ENCODE data around the gene CXXC5. TPM values are rescaled to one million over a fixed set of nuclear protein-coding genes. Genes with fewer than 3 reads are reported as not detected.
A peak's percentile ranks its signal among the peaks of the same experiment; 100 is the strongest.

CXXC5 gene
- total RNA-seq, 2 donors from 2014 or later: 3.2 to 4.3 TPM

DNA sequence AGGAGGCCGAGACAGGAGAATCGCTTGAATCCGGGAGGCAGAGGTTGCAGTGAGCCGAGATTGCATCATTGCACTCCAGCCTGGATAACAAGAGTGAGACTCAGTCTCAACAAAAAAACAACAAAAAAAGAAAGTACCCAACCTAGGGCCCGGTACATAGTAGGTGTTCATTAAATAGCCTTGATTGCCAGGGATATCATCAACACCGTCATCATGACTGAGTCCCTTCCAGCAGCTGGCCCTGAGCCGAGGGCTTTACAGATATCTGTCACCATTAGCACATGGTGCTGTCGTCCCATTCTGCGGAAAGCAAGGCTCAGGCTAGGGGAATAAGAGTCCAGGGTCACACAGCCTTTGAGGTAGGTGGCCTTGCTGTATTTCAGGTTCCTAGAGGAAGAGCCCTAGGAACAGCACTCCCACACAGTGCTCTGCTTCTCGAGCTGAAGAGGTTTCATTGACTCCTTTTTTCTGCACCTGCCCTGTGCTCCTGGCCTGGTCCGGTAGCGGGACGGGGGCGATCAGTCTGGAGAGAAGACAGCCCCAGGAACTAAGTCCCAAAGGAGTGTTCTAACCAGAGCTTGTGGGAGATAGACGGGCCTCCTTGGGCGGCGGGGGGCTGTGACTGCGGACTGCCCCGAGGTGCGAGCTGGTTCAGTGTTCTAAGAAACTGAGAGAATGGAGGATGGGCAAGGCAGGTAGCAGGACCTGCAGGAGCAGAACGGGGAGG is 48.2 kb downstream of the CXXC5 start:
- DNase-seq (no peak), ATAC-seq (no peak)
- Mint-ChIP-seq H3K27ac (no peak overlapping the region), H3K27me3 (peaks cover 24% of the 10 kb centered on the region), H3K4me1 (peaks cover 12% of the 10 kb centered on the region), H3K36me3 (ENCODE audit: low read depth) (peaks cover 3% of the 10 kb centered on the region), H3K4me3 (peak overlapping the region; percentile 90)
- H3K9me3 ChIP-seq (ENCODE audit: control insufficient read depth, low read length, poor library complexity, severe bottlenecking): no peaks in the 10 kb centered on the region

GRCh38 chr5:139696894-139697658 is 48.9 kb downstream of the CXXC5 start:
- H3K4me1 Mint-ChIP-seq: peaks cover 14% of the 10 kb centered on the region
- no peak overlapping the region for H3K27ac Mint-ChIP-seq
- H3K27me3 Mint-ChIP-seq: peaks cover 25% of the 10 kb centered on the region
- no peaks in the 10 kb centered on the region for H3K9me3 ChIP-seq (ENCODE audit: control insufficient read depth, low read length, poor library complexity, severe bottlenecking)
- DNase-seq (no peak), ATAC-seq (peak; percentile 41)
- peak overlapping the region; percentile 90 for H3K4me3 Mint-ChIP-seq
- peaks cover 3% of the 10 kb centered on the region for H3K36me3 Mint-ChIP-seq (ENCODE audit: low read depth)

DNA sequence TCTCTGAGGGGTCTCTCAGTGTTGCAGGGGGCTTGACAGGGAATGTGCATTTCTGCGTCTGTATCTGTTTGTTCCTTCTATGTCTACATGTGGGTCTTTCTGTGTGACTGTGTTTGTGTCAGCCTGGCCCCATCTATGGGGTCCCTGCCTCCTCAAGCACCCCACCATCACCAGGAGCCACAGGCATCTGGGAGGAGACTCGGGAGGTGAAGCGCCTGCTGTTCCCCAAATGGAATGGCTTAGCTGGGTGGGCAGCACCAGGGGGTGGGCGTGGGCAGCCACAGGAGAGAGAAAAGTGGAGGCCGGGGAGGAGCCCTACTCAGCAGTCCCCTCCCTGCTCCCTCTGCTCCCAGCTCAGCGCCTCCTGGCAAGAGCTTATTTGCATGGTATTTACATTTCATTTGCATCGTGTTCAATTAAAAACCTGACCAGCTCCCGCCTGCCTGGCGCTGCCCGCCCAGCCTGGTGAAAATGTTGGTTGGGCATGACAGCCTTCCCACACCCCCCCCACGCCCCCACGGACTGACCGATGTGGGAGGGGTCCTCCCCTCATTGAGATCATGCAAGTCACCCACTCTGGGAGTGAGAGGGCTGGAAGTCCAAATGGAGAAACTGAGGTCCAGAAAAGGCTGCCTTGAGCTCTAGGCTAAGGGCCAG is 50.5 kb downstream of the CXXC5 start:
- Mint-ChIP-seq H3K27me3 (peaks cover 38% of the 10 kb centered on the region), H3K27ac (no peak overlapping the region), H3K36me3 (ENCODE audit: low read depth) (peaks cover 5% of the 10 kb centered on the region), H3K4me3 (peak overlapping the region; percentile 50), H3K4me1 (peaks cover 16% of the 10 kb centered on the region)
- no peaks in the 10 kb centered on the region for H3K9me3 ChIP-seq (ENCODE audit: control insufficient read depth, low read length, poor library complexity, severe bottlenecking)
- DNase-seq (no peak), ATAC-seq (no peak)

- ATAC-seq (no peak), DNase-seq (no peak)
- H3K9me3 ChIP-seq (ENCODE audit: control insufficient read depth, low read length, poor library complexity, severe bottlenecking): no peaks in the 10 kb centered on the region
- Mint-ChIP-seq H3K36me3 (ENCODE audit: low read depth) (peaks cover 5% of the 10 kb centered on the region), H3K27me3 (peaks cover 43% of the 10 kb centered on the region), H3K27ac (no peak overlapping the region), H3K4me1 (peaks cover 16% of the 10 kb centered on the region), H3K4me3 (no peak overlapping the region)
Observed at GRCh38 chr5:139699351-139699750, 51.2 kb downstream of the CXXC5 start.

GRCh38 chr5:139700711-139701055 is 52.5 kb downstream of the CXXC5 start:
- H3K9me3 ChIP-seq (ENCODE audit: control insufficient read depth, low read length, poor library complexity, severe bottlenecking): no peaks in the 10 kb centered on the region
- Mint-ChIP-seq H3K36me3 (ENCODE audit: low read depth) (peaks cover 5% of the 10 kb centered on the region), H3K4me3 (no peak overlapping the region), H3K27me3 (peaks cover 46% of the 10 kb centered on the region), H3K27ac (no peak overlapping the region), H3K4me1 (peaks cover 20% of the 10 kb centered on the region)
- DNase-seq (no peak), ATAC-seq (no peak)

DNA sequence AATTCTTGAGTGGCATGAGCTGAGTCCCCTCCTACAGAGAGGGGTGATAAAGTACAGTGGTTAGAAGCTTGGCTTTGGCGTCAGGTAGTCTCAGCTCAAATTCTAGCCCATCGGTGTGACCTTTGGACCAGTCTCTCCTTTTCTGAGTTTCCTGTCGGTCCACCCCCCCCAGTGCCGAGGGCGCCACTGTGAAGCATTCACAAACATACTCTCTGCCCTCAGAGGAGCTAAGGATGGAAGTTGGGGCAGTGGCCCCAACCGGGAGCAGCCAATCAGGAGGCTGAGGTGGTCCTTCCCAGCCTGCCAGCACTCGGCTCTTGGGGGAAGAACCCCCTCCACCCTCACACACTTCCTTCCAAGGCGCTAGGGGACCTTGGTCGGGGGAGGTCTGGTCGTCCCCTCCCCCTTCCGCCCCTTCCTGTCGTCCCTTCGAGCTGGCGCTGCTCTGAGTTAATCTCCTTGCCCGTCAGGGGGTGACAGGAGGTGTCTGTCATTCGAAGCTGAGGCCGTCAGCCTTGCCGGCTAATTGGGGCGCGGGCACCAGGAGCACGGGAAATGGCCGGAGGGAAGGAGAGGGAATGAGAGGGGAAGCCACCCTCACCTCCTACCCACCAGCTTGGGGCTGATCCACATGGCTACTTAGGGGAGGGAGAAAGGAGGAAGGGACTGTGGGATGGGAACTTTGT is 53.0 kb downstream of the CXXC5 start:
- Mint-ChIP-seq H3K4me3 (no peak overlapping the region), H3K27ac (no peak overlapping the region), H3K4me1 (peaks cover 20% of the 10 kb centered on the region), H3K36me3 (ENCODE audit: low read depth) (peaks cover 5% of the 10 kb centered on the region), H3K27me3 (peaks cover 47% of the 10 kb centered on the region)
- H3K9me3 ChIP-seq (ENCODE audit: control insufficient read depth, low read length, poor library complexity, severe bottlenecking): no peaks in the 10 kb centered on the region
- no peak for ATAC-seq
- no peak for DNase-seq

DNA sequence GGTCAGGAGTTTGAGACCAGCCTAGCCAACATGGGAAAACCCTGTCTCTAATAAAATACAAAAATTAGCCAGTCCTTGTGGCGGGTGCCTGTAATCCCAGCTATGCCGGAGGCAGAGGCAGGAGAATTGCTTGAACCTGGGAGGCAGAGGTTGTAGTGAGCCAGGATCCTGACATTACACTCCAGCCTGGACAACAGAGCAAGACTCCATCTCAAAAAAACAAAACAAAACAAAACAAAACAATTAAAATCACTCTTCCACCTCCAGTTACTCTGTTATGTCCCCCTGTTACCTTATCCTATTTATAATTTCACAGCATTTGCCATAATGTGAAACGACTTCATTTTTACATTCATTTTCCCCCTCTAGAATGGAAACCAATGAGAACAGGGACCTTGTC is 54.4 kb downstream of the CXXC5 start:
- H3K9me3 ChIP-seq (ENCODE audit: control insufficient read depth, low read length, poor library complexity, severe bottlenecking): no peaks in the 10 kb centered on the region
- peaks cover 16% of the 10 kb centered on the region for H3K4me1 Mint-ChIP-seq
- H3K36me3 Mint-ChIP-seq (ENCODE audit: low read depth): peaks cover 2% of the 10 kb centered on the region
- H3K27ac Mint-ChIP-seq: no peak overlapping the region
- H3K27me3 Mint-ChIP-seq: peaks cover 41% of the 10 kb centered on the region
- H3K4me3 Mint-ChIP-seq: no peak overlapping the region
- ATAC-seq: no peak
- no peak for DNase-seq

DNA sequence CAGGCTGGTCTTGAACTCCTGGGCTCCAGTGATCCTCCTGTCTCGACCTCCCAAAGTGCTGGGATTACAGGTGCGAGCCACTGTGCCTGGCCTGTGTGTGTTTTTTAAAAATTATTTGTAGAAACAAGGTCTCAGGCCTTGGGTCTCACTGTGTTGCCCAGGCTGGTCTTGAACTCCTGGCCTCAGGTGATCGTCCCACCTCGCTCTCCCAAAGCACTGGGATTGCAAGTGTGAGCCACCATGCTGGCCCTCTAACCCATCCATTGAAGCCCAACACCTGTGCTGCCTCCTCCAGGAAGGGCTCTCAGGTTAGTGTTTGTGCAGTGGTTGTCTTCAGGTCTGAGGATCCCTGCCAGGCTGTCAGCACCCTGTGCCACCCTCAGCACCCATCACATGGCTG is 56.6 kb downstream of the CXXC5 start:
- Mint-ChIP-seq H3K4me1 (peaks cover 19% of the 10 kb centered on the region), H3K27me3 (peaks cover 29% of the 10 kb centered on the region)
- no peak for ATAC-seq

GRCh38 chr5:139705191-139705590 is 57.0 kb downstream of the CXXC5 start:
- Mint-ChIP-seq H3K27ac (no peak overlapping the region), H3K4me1 (peaks cover 21% of the 10 kb centered on the region), H3K36me3 (ENCODE audit: low read depth) (peaks cover 2% of the 10 kb centered on the region), H3K27me3 (peaks cover 29% of the 10 kb centered on the region), H3K4me3 (no peak overlapping the region)
- ATAC-seq (no peak), DNase-seq (no peak)
- H3K9me3 ChIP-seq (ENCODE audit: control insufficient read depth, low read length, poor library complexity, severe bottlenecking): no peaks in the 10 kb centered on the region

More for the DNA sequence above, 56.6 kb downstream of the CXXC5 start:
- H3K9me3 ChIP-seq (ENCODE audit: control insufficient read depth, low read length, poor library complexity, severe bottlenecking): no peaks in the 10 kb centered on the region
- no peak overlapping the region for H3K27ac Mint-ChIP-seq
- H3K4me3 Mint-ChIP-seq: no peak overlapping the region
- H3K36me3 Mint-ChIP-seq (ENCODE audit: low read depth): peaks cover 2% of the 10 kb centered on the region
- no peak for DNase-seq

DNA sequence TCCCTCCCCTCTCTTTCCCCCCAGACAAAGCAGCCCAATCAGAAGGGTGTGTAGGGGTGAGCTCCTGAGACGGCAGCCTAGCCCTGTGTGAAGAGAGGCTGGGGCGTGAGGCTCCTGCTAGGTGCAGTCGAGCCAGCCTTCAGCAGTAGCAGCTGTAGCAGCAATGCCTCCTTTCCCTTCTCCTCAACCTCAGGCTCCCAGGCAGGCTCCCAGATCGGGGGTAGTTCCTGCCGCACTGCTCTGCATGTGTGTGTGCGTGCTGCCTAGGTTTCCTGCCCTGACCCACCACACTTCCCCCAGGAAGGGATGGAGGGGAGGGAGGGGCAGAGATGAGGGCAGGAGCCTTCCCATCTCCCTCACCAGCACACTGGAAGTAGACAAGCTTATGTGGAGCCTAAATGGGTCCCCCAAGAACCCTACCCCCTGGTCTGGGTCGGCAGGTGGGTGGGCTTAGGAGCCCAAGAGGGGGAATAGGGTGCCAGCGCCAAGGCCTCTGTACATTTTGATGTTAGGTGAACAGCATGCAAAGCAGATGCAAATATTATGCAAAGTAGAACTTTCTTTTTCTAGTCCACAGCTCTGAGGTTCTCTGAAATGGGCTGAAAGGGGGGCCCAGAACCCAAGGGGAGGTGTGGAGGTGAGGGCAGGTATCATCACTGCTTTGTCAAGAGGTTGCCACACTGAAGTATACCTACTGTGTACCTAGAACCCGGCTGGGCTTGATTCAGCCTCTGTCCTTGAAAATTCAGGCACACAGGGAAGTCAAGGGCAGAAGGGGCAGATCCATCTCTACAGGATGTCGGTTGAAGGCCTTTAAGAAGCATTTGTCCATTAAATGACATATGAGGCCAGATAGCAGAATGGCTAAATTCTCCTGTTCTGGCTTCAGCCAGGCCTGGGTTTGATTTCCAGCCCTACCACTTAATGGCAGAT is 57.8 kb downstream of the CXXC5 start:
- no peaks in the 10 kb centered on the region for H3K9me3 ChIP-seq (ENCODE audit: control insufficient read depth, low read length, poor library complexity, severe bottlenecking)
- H3K27me3 Mint-ChIP-seq: peaks cover 26% of the 10 kb centered on the region
- ATAC-seq: no peak
- peaks cover 2% of the 10 kb centered on the region for H3K36me3 Mint-ChIP-seq (ENCODE audit: low read depth)
- peak overlapping the region; percentile 29 for H3K27ac Mint-ChIP-seq
- H3K4me3 Mint-ChIP-seq: no peak overlapping the region
- H3K4me1 Mint-ChIP-seq: peaks cover 25% of the 10 kb centered on the region
- no peak for DNase-seq

- ATAC-seq: no peak
- H3K27ac Mint-ChIP-seq: no peak overlapping the region
- DNase-seq: no peak
- peaks cover 28% of the 10 kb centered on the region for H3K4me1 Mint-ChIP-seq
- H3K9me3 ChIP-seq (ENCODE audit: control insufficient read depth, low read length, poor library complexity, severe bottlenecking): no peaks in the 10 kb centered on the region
- H3K27me3 Mint-ChIP-seq: peaks cover 21% of the 10 kb centered on the region
- H3K36me3 Mint-ChIP-seq (ENCODE audit: low read depth): peaks cover 2% of the 10 kb centered on the region
- H3K4me3 Mint-ChIP-seq: no peak overlapping the region
Observed at GRCh38 chr5:139707445-139708003, 59.4 kb downstream of the CXXC5 start.

- Mint-ChIP-seq H3K4me1 (peaks cover 25% of the 10 kb centered on the region), H3K27me3 (peaks cover 23% of the 10 kb centered on the region), H3K36me3 (ENCODE audit: low read depth) (no peaks in the 10 kb centered on the region), H3K4me3 (no peak overlapping the region), H3K27ac (peak overlapping the region; percentile 21)
- ATAC-seq (no peak), DNase-seq (no peak)
- no peaks in the 10 kb centered on the region for H3K9me3 ChIP-seq (ENCODE audit: control insufficient read depth, low read length, poor library complexity, severe bottlenecking)
Observed at GRCh38 chr5:139708434-139708861, 60.3 kb downstream of the CXXC5 start.

All from T-helper 17 cell (primary cell).